Suprapubic skin (tissue), 4 donors: ENCODE measurements around the gene ITPKA.

Source experiments
- EP300 ChIP-seq: sonication (generic); formaldehyde crosslinking; IDR thresholded peaks from one replicate; pipeline ENCODE4 v1.6.1; 2017; ENCODE audit warnings: antibody characterized with exemption
- POLR2A ChIP-seq, 2 donors: fragments of 450-650 bp; IDR thresholded peaks; one replicate each; pipeline ENCODE4 v1.6.1; 2017; ENCODE audit warnings: antibody characterized with exemption in 2 of 2, mild to moderate bottlenecking in 2 of 2, moderate library complexity in 2 of 2
- POLR2AphosphoS5 ChIP-seq, 3 donors: sonication (generic); formaldehyde crosslinking; IDR thresholded peaks; one replicate each; pipeline ENCODE4 v1.6.1; 2017; ENCODE audit warnings: antibody characterized with exemption in 3 of 3
- TF ChIP-seq, protein P1 (sequence below), 2 donors: fragments of 200-600 bp in 1 of 2; fragments of 450-650 bp in 1 of 2; sonication (generic) in 1 of 2; IDR thresholded peaks; one replicate each; pipeline ENCODE4 v1.5.1; 2016 to 2019; ENCODE audit warnings: antibody characterized with exemption in 2 of 2, mild to moderate bottlenecking in 1 of 2, moderate library complexity in 1 of 2

- TF ChIP-seq, protein P1, sequence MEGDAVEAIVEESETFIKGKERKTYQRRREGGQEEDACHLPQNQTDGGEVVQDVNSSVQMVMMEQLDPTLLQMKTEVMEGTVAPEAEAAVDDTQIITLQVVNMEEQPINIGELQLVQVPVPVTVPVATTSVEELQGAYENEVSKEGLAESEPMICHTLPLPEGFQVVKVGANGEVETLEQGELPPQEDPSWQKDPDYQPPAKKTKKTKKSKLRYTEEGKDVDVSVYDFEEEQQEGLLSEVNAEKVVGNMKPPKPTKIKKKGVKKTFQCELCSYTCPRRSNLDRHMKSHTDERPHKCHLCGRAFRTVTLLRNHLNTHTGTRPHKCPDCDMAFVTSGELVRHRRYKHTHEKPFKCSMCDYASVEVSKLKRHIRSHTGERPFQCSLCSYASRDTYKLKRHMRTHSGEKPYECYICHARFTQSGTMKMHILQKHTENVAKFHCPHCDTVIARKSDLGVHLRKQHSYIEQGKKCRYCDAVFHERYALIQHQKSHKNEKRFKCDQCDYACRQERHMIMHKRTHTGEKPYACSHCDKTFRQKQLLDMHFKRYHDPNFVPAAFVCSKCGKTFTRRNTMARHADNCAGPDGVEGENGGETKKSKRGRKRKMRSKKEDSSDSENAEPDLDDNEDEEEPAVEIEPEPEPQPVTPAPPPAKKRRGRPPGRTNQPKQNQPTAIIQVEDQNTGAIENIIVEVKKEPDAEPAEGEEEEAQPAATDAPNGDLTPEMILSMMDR (IDR thresholded peaks at IDR 0.05) = no peak
- no peak for TF ChIP-seq POLR2A (IDR thresholded peaks at IDR 0.05)
- no peak for TF ChIP-seq POLR2AphosphoS5 (IDR thresholded peaks at IDR 0.05)
- no peak for TF ChIP-seq EP300
These were observed 13.1 kb upstream of the ITPKA start for GRCh38 chr15:41480396-41481140.
